Liver (tissue), 9 donors: Measurements from ENCODE around the gene SLC26A9. TPM values are rescaled to one million over a fixed set of nuclear protein-coding genes. Genes with fewer than 3 reads are reported as not detected.

Source experiments
- DNase-seq: peaks from one replicate; pipeline ENCODE4 v3.0.0-alpha.2; 2017; ENCODE audit warnings: low spot score
- H3K27ac ChIP-seq, 2 donors: one replicate each; pipeline ENCODE4 v1.7.0; 2013; ENCODE audit warnings: inconsistent platforms in 2 of 2, low read length in 2 of 2, control low read depth in 1 of 2, low read depth in 1 of 2, mild to moderate bottlenecking in 1 of 2
- H3K27me3 ChIP-seq, 4 donors: one replicate each; pipeline versions ENCODE4 v1.6.1 to v1.7.0; 2013; ENCODE audit warnings: low read length in 3 of 4, inconsistent platforms in 1 of 4, mild to moderate bottlenecking in 1 of 4, moderate library complexity in 1 of 4; ENCODE audit not compliant: control insufficient read depth in 4 of 4, insufficient read depth in 4 of 4
- H3K36me3 ChIP-seq, 4 donors: one replicate each; pipeline versions ENCODE4 v1.6.1 to v1.7.0; 2013; ENCODE audit warnings: low read length in 3 of 4, mild to moderate bottlenecking in 3 of 4, low read depth in 1 of 4, moderate library complexity in 1 of 4; ENCODE audit not compliant: control insufficient read depth in 4 of 4, insufficient read depth in 3 of 4
- H3K4me1 ChIP-seq, 4 donors: one replicate each; pipeline versions ENCODE4 v1.6.1 to v1.7.0; 2013; ENCODE audit warnings: low read length in 3 of 4, mild to moderate bottlenecking in 3 of 4, moderate library complexity in 1 of 4; ENCODE audit not compliant: control insufficient read depth in 4 of 4, insufficient read depth in 4 of 4
- H3K4me3 ChIP-seq, 3 donors: one replicate each; pipeline versions ENCODE4 v1.6.1 to v1.7.0; 2013; ENCODE audit warnings: low read length in 3 of 3, control low read depth in 1 of 3, low read depth in 1 of 3, mild to moderate bottlenecking in 1 of 3
- H3K9ac ChIP-seq, 2 donors: one replicate each; pipeline ENCODE4 v1.7.0; 2013; ENCODE audit warnings: low read length in 2 of 2, mild to moderate bottlenecking in 2 of 2, moderate library complexity in 2 of 2, control low read depth in 1 of 2, low read depth in 1 of 2
- H3K9me3 ChIP-seq, 4 donors: one replicate each; pipeline versions ENCODE4 v1.6.1 to v1.7.0; 2013; ENCODE audit warnings: low read length in 3 of 4; ENCODE audit not compliant: control insufficient read depth in 4 of 4
- ATF3 ChIP-seq: IDR thresholded peaks from 2 replicates; pipeline ENCODE4 v1.6.1; 2016; ENCODE audit warnings: antibody characterized with exemption
- CTCF ChIP-seq: fragments of 150-350 bp; IDR thresholded peaks from 2 replicates; pipeline ENCODE4 v1.5.1; 2017; ENCODE audit warnings: improper control_type of control experiment, low read depth, low read length; ENCODE audit not compliant: missing input control
- FOXA1 ChIP-seq: IDR thresholded peaks from 2 replicates; pipeline ENCODE4 v1.6.1; 2016; ENCODE audit warnings: antibody characterized with exemption
- FOXA2 ChIP-seq: IDR thresholded peaks from 2 replicates; pipeline ENCODE4 v1.6.1; 2016; ENCODE audit warnings: antibody characterized with exemption
- GABPA ChIP-seq, 2 donors: IDR thresholded peaks in 1 of 2; conservative IDR thresholded peaks in 1 of 2; 2 replicates each; pipeline ENCODE4 v1.6.1; 2016; ENCODE audit warnings: antibody characterized with exemption in 2 of 2, mild to moderate bottlenecking in 1 of 2, moderate library complexity in 1 of 2
- HNF4A ChIP-seq, 2 donors: conservative IDR thresholded peaks; 2 replicates each; pipeline ENCODE4 v1.6.1; 2016; ENCODE audit warnings: antibody characterized with exemption in 2 of 2, mild to moderate bottlenecking in 2 of 2
- HNF4G ChIP-seq: IDR thresholded peaks from 2 replicates; pipeline ENCODE4 v1.6.1; 2016; ENCODE audit warnings: antibody characterized with exemption
- JUND ChIP-seq, 2 donors: IDR thresholded peaks; 2 replicates each; pipeline ENCODE4 v1.6.1; 2016; ENCODE audit warnings: antibody characterized with exemption in 2 of 2
- MAX ChIP-seq: IDR thresholded peaks from 2 replicates; pipeline ENCODE4 v1.6.1; 2016; ENCODE audit warnings: antibody characterized with exemption
- NR2F2 ChIP-seq: IDR thresholded peaks from 2 replicates; pipeline ENCODE4 v1.6.1; 2016; ENCODE audit warnings: antibody characterized with exemption
- RAD21 ChIP-seq, 2 donors: IDR thresholded peaks; 2 replicates each; pipeline ENCODE4 v1.6.1; 2016; ENCODE audit warnings: antibody characterized with exemption in 2 of 2, mild to moderate bottlenecking in 2 of 2
- REST ChIP-seq: IDR thresholded peaks from 2 replicates; pipeline ENCODE4 v1.6.1; 2016; ENCODE audit warnings: antibody characterized with exemption, mild to moderate bottlenecking
- RXRA ChIP-seq, 2 donors: IDR thresholded peaks; 2 replicates each; pipeline ENCODE4 v1.6.1; 2017 to 2018; ENCODE audit warnings: antibody characterized with exemption in 2 of 2, mild to moderate bottlenecking in 1 of 2
- SP1 ChIP-seq: IDR thresholded peaks from 2 replicates; pipeline ENCODE4 v1.6.1; 2018; ENCODE audit warnings: antibody characterized with exemption, mild to moderate bottlenecking
- TAF1 ChIP-seq: conservative IDR thresholded peaks from 2 replicates; pipeline ENCODE4 v1.6.1; 2016; ENCODE audit warnings: antibody characterized with exemption, mild to moderate bottlenecking
- YY1 ChIP-seq: IDR thresholded peaks from 2 replicates; pipeline ENCODE4 v1.6.1; 2016; ENCODE audit warnings: antibody characterized with exemption, mild to moderate bottlenecking
- ZBTB33 ChIP-seq: IDR thresholded peaks from 2 replicates; pipeline ENCODE4 v1.6.1; 2016; ENCODE audit warnings: antibody characterized with exemption
- WGBS: extraction: QIAGEN DNeasy Blood & Tissue Kit; methylation state at CpG from one replicate; pipeline ENCODE4 v1.1.7; 2013; 5-methylcytosine and 5-hydroxymethylcytosine counted together
- polyA plus RNA-seq, 2 donors: library from polyadenylated mRNA; stranded (reverse) in 1 of 2; unstranded in 1 of 2; fragments of 200-250 nt in 1 of 2; fragments of >200 nt in 1 of 2; fragmentation: Nextera tagmentation in 1 of 2; extraction: Ambion mirVana in 1 of 2; gene quantifications; one replicate each; pipeline versions ENCODE4 v1.2.1 to v1.2.3, GENCODE V29; 2013 to 2015
- total RNA-seq, 2 donors: library from RNA; depleted of rRNA; stranded (reverse); fragments of >200 nt; gene quantifications; one replicate each; pipeline ENCODE4 v1.2.3, GENCODE V29; 2014
- donor health status: healthy.
- donor health status: healthy.
- donor health status: healthy.
- donor health status: healthy.
- donor health status: healthy.

Gene SLC26A9
- total and polyA plus RNA-seq, 4 donors, result not detected

GRCh38 chr1:205986861-205987260, 43.6 kb upstream of the SLC26A9 start:
- H3K9me3 ChIP-seq, result no peaks in the 10 kb centered on the region
- H3K4me1 ChIP-seq, result peaks cover 0 to 6% (median 1%) of the 10 kb centered on the region in 4 donors
- H3K27ac ChIP-seq, result no peak overlapping the region
- H3K27me3 ChIP-seq, result no peaks in the 10 kb centered on the region
- WGBS, result 80% methylated on average over 2 of the region's 2 CpGs
- H3K36me3 ChIP-seq, result no peaks in the 10 kb centered on the region
- no peak overlapping the region for H3K9ac ChIP-seq
- no peak overlapping the region for H3K4me3 ChIP-seq
- TF ChIP-seq HNF4A (conservative IDR thresholded peaks at IDR 0.05), result no peak
- no peak for TF ChIP-seq ZBTB33
- no peak for TF ChIP-seq YY1
- no peak for TF ChIP-seq ATF3
- no peak for TF ChIP-seq GABPA (IDR thresholded peaks at IDR 0.05 in 1 of 2, conservative IDR thresholded peaks at IDR 0.05 in 1 of 2)
- no peak for TF ChIP-seq FOXA2
- TF ChIP-seq REST, result no peak
- no peak for TF ChIP-seq JUND (IDR thresholded peaks at IDR 0.05)
- TF ChIP-seq FOXA1, result no peak
- no peak for TF ChIP-seq CTCF
- TF ChIP-seq RAD21 (IDR thresholded peaks at IDR 0.05), result no peak
- no peak for TF ChIP-seq SP1
- TF ChIP-seq NR2F2, result no peak
- no peak for TF ChIP-seq TAF1
- no peak for TF ChIP-seq HNF4G
- TF ChIP-seq RXRA (IDR thresholded peaks at IDR 0.05), result no peak
- TF ChIP-seq MAX, result no peak
- no peak for DNase-seq

- WGBS, result 82% methylated on average over 3 of the region's 3 CpGs
- Histone ChIP-seq H3K27ac (no peak overlapping the region), H3K4me1 (peaks cover 0 to 6% (median 1%) of the 10 kb centered on the region in 4 donors), H3K4me3 (no peak overlapping the region), H3K36me3 (no peaks in the 10 kb centered on the region), H3K9ac (no peak overlapping the region), H3K9me3 (no peaks in the 10 kb centered on the region), H3K27me3 (no peaks in the 10 kb centered on the region)
- no peak for DNase-seq
- TF ChIP-seq RXRA (IDR thresholded peaks at IDR 0.05) (no peak), RAD21 (IDR thresholded peaks at IDR 0.05) (no peak), SP1 (no peak), YY1 (no peak), GABPA (IDR thresholded peaks at IDR 0.05 in 1 of 2, conservative IDR thresholded peaks at IDR 0.05 in 1 of 2) (no peak), ATF3 (no peak), FOXA1 (no peak), NR2F2 (no peak), REST (no peak), FOXA2 (no peak), HNF4A (conservative IDR thresholded peaks at IDR 0.05) (no peak), HNF4G (no peak), CTCF (no peak), TAF1 (no peak)
Observed at GRCh38 chr1:205986292-205986691, 43.0 kb upstream of the SLC26A9 start.
